ENCODE results near the gene AUTS2. TPM values are rescaled to one million over a fixed set of nuclear protein-coding genes. Genes with fewer than 3 reads are reported as not detected.

Gene AUTS2
- 10 to 100 TPM; 43.4 to 52.9 TPM for total RNA-seq
- long read RNA-seq, donor 1, partial matches to known transcripts: 0 of 33 reads
- long read RNA-seq, donor 1, other reads (novel, unspliced or antisense): 32 of 33 reads
- long read RNA-seq, donor 2, partial matches to known transcripts: 28 of 38 reads
- long read RNA-seq, donor 2, other reads (novel, unspliced or antisense): 10 of 38 reads

GRCh38 chr7:69598081-69598486 lies at the start of gene AUTS2:
AUTS2 (plus strand) TSS chr7:69598475; CDS start chr7:69599654, 1,179 bp downstream.
- peak; percentile 92 for DNase-seq (ENCODE audit: low spot score)
- intact Hi-C loops (cut with DNase I): no loop called here

GRCh38 chr7:69550991-69551390 lies 47.3 kb upstream of the AUTS2 start:
- DNase-seq (ENCODE audit: low spot score): no peak
- intact Hi-C loops (cut with DNase I): no loop called here

- intact Hi-C loops (cut with DNase I): no loop called here
Measured at GRCh38 chr7:69553190-69553589, 45.1 kb upstream of the AUTS2 start.

GRCh38 chr7:69561266-69561960 lies 36.9 kb upstream of the AUTS2 start:
- no peak for DNase-seq (ENCODE audit: low spot score)
- intact Hi-C loops (cut with DNase I): no loop called here

More at GRCh38 chr7:69553190-69553589, 45.1 kb upstream of the AUTS2 start:
- DNase-seq (ENCODE audit: low spot score): no peak

- intact Hi-C loops (cut with DNase I): no loop called here
- DNase-seq (ENCODE audit: low spot score): no peak
Measured at GRCh38 chr7:69564454-69565417, 33.5 kb upstream of the AUTS2 start.

GRCh38 chr7:69567800-69568199 lies 30.5 kb upstream of the AUTS2 start:
- no peak for DNase-seq (ENCODE audit: low spot score)

GRCh38 chr7:69568266-69568665 lies 30.0 kb upstream of the AUTS2 start:
- intact Hi-C loops (cut with DNase I): no loop called here

More at GRCh38 chr7:69567800-69568199, 30.5 kb upstream of the AUTS2 start:
- intact Hi-C loops (cut with DNase I): no loop called here

GRCh38 chr7:69575651-69576050 lies 22.6 kb upstream of the AUTS2 start:
- intact Hi-C loops (cut with DNase I): no loop called here
- DNase-seq (ENCODE audit: low spot score): no peak

More at GRCh38 chr7:69568266-69568665, 30.0 kb upstream of the AUTS2 start:
- no peak for DNase-seq (ENCODE audit: low spot score)

GRCh38 chr7:69577221-69577620 lies 21.1 kb upstream of the AUTS2 start:
- intact Hi-C loops (cut with DNase I): no loop called here
- no peak for DNase-seq (ENCODE audit: low spot score)

GRCh38 chr7:69585169-69585568 lies 13.1 kb upstream of the AUTS2 start:
- DNase-seq (ENCODE audit: low spot score): no peak
- intact Hi-C loops (cut with DNase I): loop anchor here in 1 of 2 donors (5.0 to 10.0 kb wide), 2 partner anchors 150 to 1498 kb away; no protein-coding TSS in a partner anchor

- no peak for DNase-seq (ENCODE audit: low spot score)
- intact Hi-C loops (cut with DNase I): loop anchor here in 1 of 2 donors (5.0 to 10.0 kb wide), 2 partner anchors 152 to 1499 kb away; no protein-coding TSS in a partner anchor
Measured at GRCh38 chr7:69586321-69586720, 12.0 kb upstream of the AUTS2 start.

GRCh38 chr7:69588773-69589172 lies 9.5 kb upstream of the AUTS2 start:
- intact Hi-C loops (cut with DNase I): loop anchor here in 1 of 2 donors (5.0 to 10.0 kb wide), 2 partner anchors 154 to 1501 kb away; no protein-coding TSS in a partner anchor
- DNase-seq (ENCODE audit: low spot score): no peak

GRCh38 chr7:69591805-69592204 lies 6.5 kb upstream of the AUTS2 start:
- no peak for DNase-seq (ENCODE audit: low spot score)
- intact Hi-C loops (cut with DNase I): no loop called here

- intact Hi-C loops (cut with DNase I): no loop called here
- no peak for DNase-seq (ENCODE audit: low spot score)
Measured at GRCh38 chr7:69593511-69593910, 4.8 kb upstream of the AUTS2 start.

GRCh38 chr7:69595415-69595814 lies 2.9 kb upstream of the AUTS2 start:
- intact Hi-C loops (cut with DNase I): no loop called here
- no peak for DNase-seq (ENCODE audit: low spot score)

GRCh38 chr7:69596056-69596455 lies 2.2 kb upstream of the AUTS2 start:
- DNase-seq (ENCODE audit: low spot score): no peak
- intact Hi-C loops (cut with DNase I): no loop called here

GRCh38 chr7:69596723-69597277 lies 1.5 kb upstream of the AUTS2 start:
- intact Hi-C loops (cut with DNase I): no loop called here

GRCh38 chr7:69597278-69598076 lies 798 bp upstream of the AUTS2 start:
- intact Hi-C loops (cut with DNase I): no loop called here
- peak; percentile 85 for DNase-seq (ENCODE audit: low spot score)

More at GRCh38 chr7:69596723-69597277, 1.5 kb upstream of the AUTS2 start:
- DNase-seq (ENCODE audit: low spot score): no peak

Data from posterior vena cava (tissue), 2 donors.